ENCODE data around the gene IDE.
"Not testable (repeated sequence)": the region's sequence is repeated elsewhere in the genome, so short reads cannot be mapped to it uniquely, and the experiment has no call there.

Gene IDE

DNA sequence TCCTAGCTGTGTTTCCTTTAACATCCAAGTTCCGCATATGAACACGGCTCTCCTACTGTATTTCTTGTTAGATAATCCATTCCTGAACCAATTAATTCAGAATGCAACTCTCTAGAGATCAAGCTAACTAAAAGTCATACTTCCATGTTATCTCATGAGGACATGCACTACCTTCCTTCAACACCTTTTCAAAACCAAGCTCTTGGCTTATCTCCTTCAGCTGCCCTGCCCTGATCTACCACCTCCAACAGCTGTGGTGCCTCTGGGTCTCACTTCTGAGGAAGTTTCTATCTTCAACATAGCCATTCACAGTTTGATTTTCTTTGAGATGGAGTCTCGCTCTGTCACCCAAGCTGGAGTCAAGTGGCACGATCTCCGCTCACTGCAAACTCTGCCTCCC lies 109.5 kb downstream of the IDE start:
- H3K4me1 ChIP-seq (ENCODE audit: insufficient read depth, insufficient read length) = no peaks in the 10 kb centered on the region
- H3K9me3 ChIP-seq (ENCODE audit: insufficient read depth, low read length) = no peaks in the 10 kb centered on the region
- no peak overlapping the region for H3K4me3 ChIP-seq (ENCODE audit: insufficient read length, low read depth)
- H3K27me3 ChIP-seq (ENCODE audit: insufficient read depth, insufficient read length) = no peaks in the 10 kb centered on the region
- no peak for DNase-seq (ENCODE audit: low read depth, low spot score)
- H3K9ac ChIP-seq (ENCODE audit: insufficient read length, low read depth) = no peak overlapping the region
- no peak for TF ChIP-seq ZNF274 (IDR thresholded peaks at IDR 0.05; ENCODE audit: low read depth, low read length)
- no peak for TF ChIP-seq SUZ12 (IDR thresholded peaks at IDR 0.05; ENCODE audit: extremely low read depth, insufficient read depth, insufficient read length)
- no peak for TF ChIP-seq YY1 (IDR thresholded peaks at IDR 0.05; ENCODE audit: insufficient read depth, insufficient read length)
- H3K36me3 ChIP-seq (ENCODE audit: insufficient read depth, insufficient read length, low read length) = peaks cover 58% of the 10 kb centered on the region

DNA sequence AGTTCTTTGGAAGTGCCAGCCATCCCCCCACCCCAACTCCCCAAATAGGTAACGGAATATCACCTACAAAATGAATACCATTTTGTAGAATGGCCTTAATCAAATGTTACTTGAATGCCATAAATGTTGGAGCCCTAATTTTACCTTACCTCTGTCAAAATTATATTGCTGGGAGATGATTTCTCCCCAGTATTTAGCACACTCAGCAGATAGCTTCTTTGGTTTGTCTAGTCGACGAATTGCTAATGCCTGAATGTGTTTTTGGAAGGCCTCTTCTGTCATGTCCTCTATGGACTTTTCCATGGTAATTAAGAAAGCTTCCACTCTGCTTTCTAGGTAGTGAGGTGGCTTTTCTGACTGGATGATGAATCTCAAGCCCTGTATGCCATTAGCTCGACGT lies 110.3 kb downstream of the IDE start:
- peaks cover 50% of the 10 kb centered on the region for H3K36me3 ChIP-seq (ENCODE audit: insufficient read depth, insufficient read length, low read length)
- H3K27me3 ChIP-seq (ENCODE audit: insufficient read depth, insufficient read length) = no peaks in the 10 kb centered on the region
- no peak overlapping the region for H3K4me3 ChIP-seq (ENCODE audit: insufficient read length, low read depth)
- H3K4me1 ChIP-seq (ENCODE audit: insufficient read depth, insufficient read length) = no peaks in the 10 kb centered on the region
- no peak overlapping the region for H3K9ac ChIP-seq (ENCODE audit: insufficient read length, low read depth)
- DNase-seq (ENCODE audit: low read depth, low spot score) = no peak
- no peak for TF ChIP-seq SUZ12 (IDR thresholded peaks at IDR 0.05; ENCODE audit: extremely low read depth, insufficient read depth, insufficient read length)
- TF ChIP-seq ZNF274 (IDR thresholded peaks at IDR 0.05; ENCODE audit: low read depth, low read length) = no peak
- no peak for TF ChIP-seq YY1 (IDR thresholded peaks at IDR 0.05; ENCODE audit: insufficient read depth, insufficient read length)
- no peaks in the 10 kb centered on the region for H3K9me3 ChIP-seq (ENCODE audit: insufficient read depth, low read length)

DNA sequence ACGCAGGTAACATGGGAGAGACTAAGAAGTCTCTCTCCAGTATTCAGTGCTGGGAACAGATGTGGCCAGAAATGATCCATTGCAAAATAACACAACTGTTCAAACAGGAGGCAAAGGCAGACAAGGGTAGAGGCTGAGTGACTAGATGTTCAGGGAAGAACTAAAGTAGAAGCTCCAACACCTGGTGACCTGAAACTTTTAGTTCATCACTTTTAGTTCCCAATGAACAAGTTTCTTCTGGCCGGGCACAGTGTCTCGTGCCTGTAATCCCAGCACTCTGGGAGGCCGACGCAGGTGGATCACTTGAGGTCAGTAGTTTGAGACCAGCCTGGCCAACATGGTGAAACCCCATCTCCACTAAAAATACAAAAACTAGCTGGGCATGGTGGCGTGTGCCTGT lies 118.9 kb downstream of the IDE start:
- not testable (repeated sequence) for H3K27me3 ChIP-seq (ENCODE audit: insufficient read depth, insufficient read length); DNase-seq (ENCODE audit: low read depth, low spot score); H3K4me3 ChIP-seq (ENCODE audit: insufficient read length, low read depth); H3K9me3 ChIP-seq (ENCODE audit: insufficient read depth, low read length); H3K9ac ChIP-seq (ENCODE audit: insufficient read length, low read depth); H3K4me1 ChIP-seq (ENCODE audit: insufficient read depth, insufficient read length)
- peaks cover 37% of the 10 kb centered on the region for H3K36me3 ChIP-seq (ENCODE audit: insufficient read depth, insufficient read length, low read length)

DNA sequence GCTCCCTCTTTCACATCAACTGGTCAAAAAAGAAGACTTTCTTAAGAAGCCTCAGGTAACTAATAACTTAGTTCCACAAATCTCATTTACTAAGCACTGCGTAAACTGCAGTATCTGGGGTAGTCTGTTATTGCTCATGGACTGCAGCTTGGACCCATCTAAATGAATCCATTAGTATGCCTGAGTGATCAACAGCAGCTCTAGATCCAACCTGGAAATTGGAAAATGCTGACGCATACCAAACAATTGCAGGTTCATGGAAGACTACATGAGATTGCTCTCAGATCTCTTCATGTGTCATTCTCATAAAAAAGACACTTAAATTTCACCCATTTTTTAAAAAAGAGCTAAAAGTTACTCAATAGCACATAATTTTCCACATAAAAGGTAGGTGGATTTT lies 121.6 kb downstream of the IDE start:
- no peak for TF ChIP-seq SUZ12 (IDR thresholded peaks at IDR 0.05; ENCODE audit: extremely low read depth, insufficient read depth, insufficient read length)
- TF ChIP-seq YY1 (IDR thresholded peaks at IDR 0.05; ENCODE audit: insufficient read depth, insufficient read length) = no peak
- TF ChIP-seq ZNF274 (IDR thresholded peaks at IDR 0.05; ENCODE audit: low read depth, low read length) = no peak
- no peaks in the 10 kb centered on the region for H3K4me1 ChIP-seq (ENCODE audit: insufficient read depth, insufficient read length)
- H3K4me3 ChIP-seq (ENCODE audit: insufficient read length, low read depth) = no peak overlapping the region
- no peak for DNase-seq (ENCODE audit: low read depth, low spot score)
- H3K27me3 ChIP-seq (ENCODE audit: insufficient read depth, insufficient read length) = no peaks in the 10 kb centered on the region
- no peak overlapping the region for H3K9ac ChIP-seq (ENCODE audit: insufficient read length, low read depth)
- H3K36me3 ChIP-seq (ENCODE audit: insufficient read depth, insufficient read length, low read length) = peaks cover 32% of the 10 kb centered on the region
- H3K9me3 ChIP-seq (ENCODE audit: insufficient read depth, low read length) = no peaks in the 10 kb centered on the region

DNA sequence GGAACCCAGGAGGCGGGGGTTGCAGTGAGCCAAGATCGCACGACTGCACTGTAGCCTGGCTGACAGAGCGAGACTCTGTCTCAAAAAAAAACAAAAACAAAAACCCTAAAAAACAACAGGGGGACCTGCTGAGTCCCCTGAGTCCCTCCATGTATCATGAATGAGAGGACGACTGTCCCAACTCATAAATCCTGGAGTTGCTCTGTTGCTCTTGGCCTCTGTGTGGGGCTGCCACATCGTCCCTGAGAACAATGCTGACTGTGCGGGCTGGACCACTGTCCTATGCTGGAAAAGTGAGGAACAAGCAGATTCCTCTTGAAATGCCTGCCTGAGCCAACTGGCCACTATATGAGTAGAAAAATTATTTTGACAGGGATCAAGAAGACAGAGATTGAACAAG lies 122.5 kb downstream of the IDE start:
- Histone ChIP-seq H3K4me1 (ENCODE audit: insufficient read depth, insufficient read length) (no peaks in the 10 kb centered on the region), H3K4me3 (ENCODE audit: insufficient read length, low read depth) (no peak overlapping the region), H3K27me3 (ENCODE audit: insufficient read depth, insufficient read length) (no peaks in the 10 kb centered on the region), H3K9me3 (ENCODE audit: insufficient read depth, low read length) (no peaks in the 10 kb centered on the region), H3K36me3 (ENCODE audit: insufficient read depth, insufficient read length, low read length) (peaks cover 29% of the 10 kb centered on the region), H3K9ac (ENCODE audit: insufficient read length, low read depth) (no peak overlapping the region)
- TF ChIP-seq YY1 (IDR thresholded peaks at IDR 0.05; ENCODE audit: insufficient read depth, insufficient read length) (no peak), ZNF274 (IDR thresholded peaks at IDR 0.05; ENCODE audit: low read depth, low read length) (no peak), SUZ12 (IDR thresholded peaks at IDR 0.05; ENCODE audit: extremely low read depth, insufficient read depth, insufficient read length) (no peak)
- no peak for DNase-seq (ENCODE audit: low read depth, low spot score)

DNA sequence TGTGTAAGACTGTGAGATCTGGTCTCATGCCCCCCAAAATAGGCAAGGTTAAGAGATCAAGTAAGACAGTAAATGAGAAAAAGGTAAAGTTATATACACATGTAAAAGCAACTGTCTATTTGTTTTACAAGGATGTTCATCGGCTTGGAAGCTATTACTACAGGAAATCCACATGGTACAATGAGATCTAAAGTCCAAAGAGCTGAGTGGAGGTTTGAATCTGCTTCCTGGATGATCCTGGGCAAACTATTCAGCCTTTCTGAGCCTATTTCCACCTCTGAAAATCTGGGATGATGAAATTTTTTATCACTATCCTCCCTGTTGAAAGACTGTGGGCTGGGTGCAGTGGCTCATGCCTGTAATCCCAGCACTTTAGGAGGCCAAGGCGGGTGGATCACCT lies 123.0 kb downstream of the IDE start:
- Histone ChIP-seq H3K9ac (ENCODE audit: insufficient read length, low read depth) (no peak overlapping the region), H3K4me3 (ENCODE audit: insufficient read length, low read depth) (no peak overlapping the region), H3K36me3 (ENCODE audit: insufficient read depth, insufficient read length, low read length) (peaks cover 24% of the 10 kb centered on the region), H3K27me3 (ENCODE audit: insufficient read depth, insufficient read length) (no peaks in the 10 kb centered on the region), H3K4me1 (ENCODE audit: insufficient read depth, insufficient read length) (no peaks in the 10 kb centered on the region), H3K9me3 (ENCODE audit: insufficient read depth, low read length) (no peaks in the 10 kb centered on the region)
- DNase-seq (ENCODE audit: low read depth, low spot score) = no peak
- TF ChIP-seq SUZ12 (IDR thresholded peaks at IDR 0.05; ENCODE audit: extremely low read depth, insufficient read depth, insufficient read length) = no peak
- TF ChIP-seq ZNF274 (IDR thresholded peaks at IDR 0.05; ENCODE audit: low read depth, low read length) = no peak
- TF ChIP-seq YY1 (IDR thresholded peaks at IDR 0.05; ENCODE audit: insufficient read depth, insufficient read length) = no peak

DNA sequence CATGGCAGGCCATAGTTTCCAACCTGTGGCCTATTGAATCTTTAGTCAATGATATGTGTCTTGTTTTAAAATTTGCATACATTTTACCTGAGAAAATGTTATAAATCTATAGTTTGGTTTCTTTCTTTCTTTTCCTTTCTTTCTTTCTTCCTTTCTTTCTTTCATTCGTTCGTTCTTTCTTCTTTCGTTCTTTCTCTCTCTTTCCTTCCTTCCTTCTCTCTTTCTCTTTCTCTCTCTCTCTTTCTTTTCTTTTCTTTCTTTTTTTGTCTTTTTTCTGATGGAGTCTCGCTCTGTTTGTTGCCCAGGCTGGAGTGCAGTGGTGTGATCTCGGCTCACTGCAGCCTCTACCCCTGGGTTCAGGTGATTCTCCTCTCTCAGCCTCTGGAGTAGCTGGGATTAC lies 133.3 kb downstream of the IDE start:
- Histone ChIP-seq H3K9ac (ENCODE audit: insufficient read length, low read depth) (no peak overlapping the region), H3K27me3 (ENCODE audit: insufficient read depth, insufficient read length) (no peaks in the 10 kb centered on the region), H3K4me3 (ENCODE audit: insufficient read length, low read depth) (no peak overlapping the region), H3K4me1 (ENCODE audit: insufficient read depth, insufficient read length) (no peaks in the 10 kb centered on the region), H3K9me3 (ENCODE audit: insufficient read depth, low read length) (no peaks in the 10 kb centered on the region), H3K36me3 (ENCODE audit: insufficient read depth, insufficient read length, low read length) (no peaks in the 10 kb centered on the region)
- no peak for DNase-seq (ENCODE audit: low read depth, low spot score)
- no peak for TF ChIP-seq ZNF274 (IDR thresholded peaks at IDR 0.05; ENCODE audit: low read depth, low read length)
- TF ChIP-seq YY1 (IDR thresholded peaks at IDR 0.05; ENCODE audit: insufficient read depth, insufficient read length) = no peak
- TF ChIP-seq SUZ12 (IDR thresholded peaks at IDR 0.05; ENCODE audit: extremely low read depth, insufficient read depth, insufficient read length) = no peak

DNA sequence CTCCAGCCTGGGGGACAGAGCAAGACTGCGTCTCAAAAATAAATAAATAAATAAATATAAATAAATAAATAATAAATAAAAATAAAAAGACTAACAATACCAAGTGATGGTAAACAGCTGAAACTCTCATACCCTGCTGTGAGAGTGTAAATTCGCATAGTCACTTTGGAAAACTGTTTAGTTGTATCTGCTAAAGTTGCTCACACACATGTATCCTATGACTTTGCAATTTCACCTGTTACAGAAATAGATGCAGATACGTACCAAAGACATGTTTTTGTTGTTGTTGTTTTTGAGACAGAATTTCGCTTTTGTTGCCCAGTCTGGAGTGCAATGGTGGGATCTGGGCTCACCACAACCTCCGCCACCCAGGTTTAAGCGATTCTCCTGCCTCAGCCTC lies 135.7 kb downstream of the IDE start:
- Histone ChIP-seq H3K9ac (ENCODE audit: insufficient read length, low read depth) (no peak overlapping the region), H3K36me3 (ENCODE audit: insufficient read depth, insufficient read length, low read length) (no peaks in the 10 kb centered on the region), H3K4me3 (ENCODE audit: insufficient read length, low read depth) (no peak overlapping the region), H3K27me3 (ENCODE audit: insufficient read depth, insufficient read length) (no peaks in the 10 kb centered on the region), H3K4me1 (ENCODE audit: insufficient read depth, insufficient read length) (no peaks in the 10 kb centered on the region), H3K9me3 (ENCODE audit: insufficient read depth, low read length) (no peaks in the 10 kb centered on the region)
- TF ChIP-seq ZNF274 (IDR thresholded peaks at IDR 0.05; ENCODE audit: low read depth, low read length) (no peak), YY1 (IDR thresholded peaks at IDR 0.05; ENCODE audit: insufficient read depth, insufficient read length) (no peak), SUZ12 (IDR thresholded peaks at IDR 0.05; ENCODE audit: extremely low read depth, insufficient read depth, insufficient read length) (no peak)
- DNase-seq (ENCODE audit: low read depth, low spot score) = no peak

Data from NT2/D1 (cell line).